Smooth muscle cell (in vitro differentiated cells): ENCODE data around the gene PCNT. TPM values are rescaled to one million over a fixed set of nuclear protein-coding genes. Genes with fewer than 3 reads are reported as not detected.

Experiments
- DNase-seq: peaks from one replicate; lab custom pipeline; 2025; ENCODE audit not compliant: unreplicated experiment; lab: John Stamatoyannopoulos, UW
- H2AFZ ChIP-seq: fragments of 200-600 bp; sonication (generic); 2 replicates; pipeline ENCODE4 v1.6.0; 2016; ENCODE audit warnings: antibody characterized with exemption, low read depth, mild to moderate bottlenecking
- H3F3A ChIP-seq: fragments of 200-600 bp; sonication (generic); 2 replicates; pipeline ENCODE4 v1.6.0; 2017; ENCODE audit warnings: antibody characterized with exemption, low read depth
- H3K27ac ChIP-seq: fragments of 200-600 bp; sonication (generic); 2 replicates; pipeline ENCODE4 v1.5.1; 2016; ENCODE audit warnings: low read depth, mild to moderate bottlenecking
- H3K27me3 ChIP-seq: fragments of 200-600 bp; sonication (generic); 2 replicates; pipeline ENCODE4 v1.6.1; 2016; ENCODE audit warnings: low read depth, mild to moderate bottlenecking
- H3K36me3 ChIP-seq: fragments of 200-600 bp; sonication (generic); 2 replicates; pipeline ENCODE4 v1.5.1; 2016; ENCODE audit warnings: low read depth
- H3K4me1 ChIP-seq: fragments of 200-600 bp; sonication (generic); 2 replicates; pipeline ENCODE4 v1.5.1; 2016; ENCODE audit warnings: low read depth
- H3K4me2 ChIP-seq: fragments of 200-600 bp; sonication (generic); 2 replicates; pipeline ENCODE4 v1.6.0; 2016; ENCODE audit warnings: mild to moderate bottlenecking
- H3K4me3 ChIP-seq: fragments of 200-600 bp; sonication (generic); 2 replicates; pipeline ENCODE4 v1.5.1; 2016; ENCODE audit warnings: mild to moderate bottlenecking
- H3K79me2 ChIP-seq: fragments of 200-600 bp; sonication (generic); 2 replicates; pipeline ENCODE4 v1.6.0; 2016; ENCODE audit warnings: low read depth, mild to moderate bottlenecking
- H3K9ac ChIP-seq: fragments of 200-600 bp; sonication (generic); 2 replicates; pipeline ENCODE4 v1.6.0; 2016; ENCODE audit warnings: low read depth
- H3K9me3 ChIP-seq: fragments of 200-600 bp; sonication (generic); replicated peaks from 2 replicates; pipeline ENCODE4 v1.5.1; 2016; ENCODE audit warnings: low read depth
- H4K20me1 ChIP-seq: fragments of 200-600 bp; sonication (generic); 2 replicates; pipeline ENCODE4 v1.6.0; 2016; ENCODE audit warnings: low read depth
- CTCF ChIP-seq: fragments of 200-600 bp; sonication (generic); IDR thresholded peaks from 2 replicates; pipeline ENCODE4 v1.5.1; 2017; ENCODE audit warnings: borderline replicate concordance, mild to moderate bottlenecking, antibody characterized with exemption; ENCODE audit not compliant: insufficient read depth, poor library complexity, severe bottlenecking
- WGBS: methylation state at CpG from one replicate; pipeline ENCODE4 v1.1.7; 2016; ENCODE audit warnings: low lambda C conversion rate; 5-methylcytosine and 5-hydroxymethylcytosine counted together
- polyA plus RNA-seq: library from polyadenylated mRNA; unstranded; fragments of >200 nt; fragmentation: Nextera tagmentation; extraction: Ambion mirVana; gene quantifications from 2 replicates; pipeline ENCODE4 v1.2.1, GENCODE V29; 2016
- total RNA-seq: library from RNA; depleted of rRNA; stranded (reverse); fragments of >200 nt; gene quantifications from 2 replicates; pipeline ENCODE4 v1.2.3, GENCODE V29; 2014

Gene PCNT
- total and polyA plus RNA-seq, 2 experiments from 2014 or later, result 9.3 to 10.8 TPM

GRCh38 chr21:46328151-46328550 is 4.2 kb downstream of the PCNT start:
- no peak overlapping the region for H3K9ac ChIP-seq
- no peak overlapping the region for H3K4me2 ChIP-seq
- H3K27ac ChIP-seq, result no peak overlapping the region
- H3K4me1 ChIP-seq, result peaks cover 8% of the 10 kb centered on the region
- TF ChIP-seq CTCF, result no peak
- no peaks in the 10 kb centered on the region for H3K9me3 ChIP-seq
- H3K36me3 ChIP-seq, result no peaks in the 10 kb centered on the region
- H3K4me3 ChIP-seq, result no peak overlapping the region
- peaks cover 15% of the 10 kb centered on the region for H3F3A ChIP-seq
- no peaks in the 10 kb centered on the region for H3K27me3 ChIP-seq
- no peaks in the 10 kb centered on the region for H4K20me1 ChIP-seq
- H2AFZ ChIP-seq, result no peak overlapping the region
- WGBS, result 80% methylated on average over 5 of the region's 5 CpGs
- peaks cover 54% of the 10 kb centered on the region for H3K79me2 ChIP-seq
- DNase-seq, result no peak

GRCh38 chr21:46329796-46330195 is 5.8 kb downstream of the PCNT start:
- Histone ChIP-seq H3K4me2 (no peak overlapping the region), H3K9me3 (no peaks in the 10 kb centered on the region), H3K4me3 (no peak overlapping the region), H3K79me2 (peaks cover 54% of the 10 kb centered on the region), H3K4me1 (peaks cover 8% of the 10 kb centered on the region), H3K9ac (no peak overlapping the region), H2AFZ (no peak overlapping the region), H3F3A (peaks cover 14% of the 10 kb centered on the region), H3K36me3 (no peaks in the 10 kb centered on the region), H3K27ac (no peak overlapping the region), H4K20me1 (no peaks in the 10 kb centered on the region), H3K27me3 (no peaks in the 10 kb centered on the region)
- 97% methylated on average over 2 of the region's 2 CpGs for WGBS
- TF ChIP-seq CTCF, result no peak
- DNase-seq, result no peak

- no peak for DNase-seq
- H3K4me1 ChIP-seq, result no peaks in the 10 kb centered on the region
- no peak overlapping the region for H3K27ac ChIP-seq
- H3K9me3 ChIP-seq, result no peaks in the 10 kb centered on the region
- H3K36me3 ChIP-seq, result no peaks in the 10 kb centered on the region
- H2AFZ ChIP-seq, result no peak overlapping the region
- no peak overlapping the region for H3K9ac ChIP-seq
- H3K4me3 ChIP-seq, result no peak overlapping the region
- no peak for TF ChIP-seq CTCF
- H3K27me3 ChIP-seq, result no peaks in the 10 kb centered on the region
- H4K20me1 ChIP-seq, result no peaks in the 10 kb centered on the region
- WGBS, result 89% methylated on average over 12 of the region's 12 CpGs
- no peak overlapping the region for H3K4me2 ChIP-seq
- H3F3A ChIP-seq, result no peaks in the 10 kb centered on the region
- H3K79me2 ChIP-seq, result peaks cover 11% of the 10 kb centered on the region
These were observed 10.6 kb downstream of the PCNT start for GRCh38 chr21:46334351-46335140.

- no peak for DNase-seq
- no peaks in the 10 kb centered on the region for H4K20me1 ChIP-seq
- H3K36me3 ChIP-seq, result no peaks in the 10 kb centered on the region
- no peaks in the 10 kb centered on the region for H3F3A ChIP-seq
- H3K9me3 ChIP-seq, result no peaks in the 10 kb centered on the region
- H3K79me2 ChIP-seq, result peaks cover 9% of the 10 kb centered on the region
- no peak overlapping the region for H2AFZ ChIP-seq
- WGBS, result 97% methylated on average over 3 of the region's 3 CpGs
- no peak overlapping the region for H3K27ac ChIP-seq
- H3K27me3 ChIP-seq, result no peaks in the 10 kb centered on the region
- no peak overlapping the region for H3K9ac ChIP-seq
- no peaks in the 10 kb centered on the region for H3K4me1 ChIP-seq
- H3K4me3 ChIP-seq, result no peak overlapping the region
- no peak overlapping the region for H3K4me2 ChIP-seq
- no peak for TF ChIP-seq CTCF
These were observed 12.6 kb downstream of the PCNT start for GRCh38 chr21:46336603-46337002.
